Measurements from ENCODE around the gene GRPEL1. TPM values are rescaled to one million over a fixed set of nuclear protein-coding genes. Genes with fewer than 3 reads are reported as not detected.

GRPEL1 gene
- total and polyA plus RNA-seq, 2 experiments from 2014 or later = 27.4 to 112 TPM

DNA sequence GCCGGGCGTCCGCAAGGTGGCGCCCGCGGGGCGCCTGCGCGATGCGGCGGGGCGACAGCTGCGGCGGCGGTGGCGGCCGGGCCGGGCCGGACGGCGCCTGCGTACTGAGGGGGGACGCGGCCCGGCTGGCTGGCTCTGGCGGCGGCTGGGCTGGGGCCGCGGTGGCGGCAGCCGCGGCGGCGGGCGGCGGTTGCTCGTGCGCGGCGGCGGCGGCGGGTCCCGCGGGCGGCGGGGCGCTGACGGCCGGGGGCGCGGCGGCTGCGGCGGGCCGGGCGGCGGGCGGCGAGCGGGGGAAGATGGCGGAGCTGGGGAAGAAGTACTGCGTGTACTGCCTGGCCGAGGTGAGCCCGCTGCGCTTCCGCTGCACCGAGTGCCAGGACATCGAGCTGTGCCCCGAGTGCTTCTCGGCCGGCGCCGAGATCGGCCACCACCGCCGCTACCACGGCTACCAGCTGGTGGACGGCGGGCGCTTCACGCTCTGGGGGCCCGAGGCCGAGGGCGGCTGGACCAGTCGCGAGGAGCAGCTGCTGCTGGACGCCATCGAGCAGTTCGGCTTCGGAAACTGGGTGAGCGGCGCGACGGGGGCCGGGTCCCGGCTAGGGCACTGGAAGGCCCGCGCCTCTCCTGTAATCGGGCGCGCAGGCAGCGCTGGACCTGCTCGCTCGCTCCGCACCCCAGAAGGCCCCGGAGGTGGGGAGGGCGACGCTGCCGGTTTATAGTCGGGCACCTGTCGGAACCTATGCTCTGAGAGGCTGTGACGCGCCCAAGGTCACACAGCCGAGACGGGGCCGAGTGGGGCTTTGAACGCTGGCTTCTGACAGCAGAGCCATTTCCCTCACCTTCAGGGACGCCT is 24.4 kb downstream of the GRPEL1 start, which contains the start of gene TADA2B:
Gene TADA2B (plus strand): TSS at position 89 of the 853 bp plus-strand sequence. CDS start 208 bp downstream, at position 297.
- H3K27ac ChIP-seq (ENCODE audit: low read depth) = no peak within 1 kb of the TSS
- peaks cover 9% of the 10 kb centered on the region; the same call in 1 of the 2 replicates for H3K4me1 ChIP-seq (ENCODE audit: insufficient read depth)
- TF ChIP-seq STAT1 (IDR thresholded peaks at IDR 0.05; ENCODE audit: unreplicated experiment) (no peak), CTCF (conservative IDR thresholded peaks at IDR 0.05; ENCODE audit: low read depth in 2 of 2) (peak in 1 of 2 experiments; percentile 44; a peak in 2 of 4 replicates), POLR2AphosphoS5 (IDR thresholded peaks at IDR 0.05; ENCODE audit: low read depth) (no peak)
- TF ChIP-seq, protein P1, sequence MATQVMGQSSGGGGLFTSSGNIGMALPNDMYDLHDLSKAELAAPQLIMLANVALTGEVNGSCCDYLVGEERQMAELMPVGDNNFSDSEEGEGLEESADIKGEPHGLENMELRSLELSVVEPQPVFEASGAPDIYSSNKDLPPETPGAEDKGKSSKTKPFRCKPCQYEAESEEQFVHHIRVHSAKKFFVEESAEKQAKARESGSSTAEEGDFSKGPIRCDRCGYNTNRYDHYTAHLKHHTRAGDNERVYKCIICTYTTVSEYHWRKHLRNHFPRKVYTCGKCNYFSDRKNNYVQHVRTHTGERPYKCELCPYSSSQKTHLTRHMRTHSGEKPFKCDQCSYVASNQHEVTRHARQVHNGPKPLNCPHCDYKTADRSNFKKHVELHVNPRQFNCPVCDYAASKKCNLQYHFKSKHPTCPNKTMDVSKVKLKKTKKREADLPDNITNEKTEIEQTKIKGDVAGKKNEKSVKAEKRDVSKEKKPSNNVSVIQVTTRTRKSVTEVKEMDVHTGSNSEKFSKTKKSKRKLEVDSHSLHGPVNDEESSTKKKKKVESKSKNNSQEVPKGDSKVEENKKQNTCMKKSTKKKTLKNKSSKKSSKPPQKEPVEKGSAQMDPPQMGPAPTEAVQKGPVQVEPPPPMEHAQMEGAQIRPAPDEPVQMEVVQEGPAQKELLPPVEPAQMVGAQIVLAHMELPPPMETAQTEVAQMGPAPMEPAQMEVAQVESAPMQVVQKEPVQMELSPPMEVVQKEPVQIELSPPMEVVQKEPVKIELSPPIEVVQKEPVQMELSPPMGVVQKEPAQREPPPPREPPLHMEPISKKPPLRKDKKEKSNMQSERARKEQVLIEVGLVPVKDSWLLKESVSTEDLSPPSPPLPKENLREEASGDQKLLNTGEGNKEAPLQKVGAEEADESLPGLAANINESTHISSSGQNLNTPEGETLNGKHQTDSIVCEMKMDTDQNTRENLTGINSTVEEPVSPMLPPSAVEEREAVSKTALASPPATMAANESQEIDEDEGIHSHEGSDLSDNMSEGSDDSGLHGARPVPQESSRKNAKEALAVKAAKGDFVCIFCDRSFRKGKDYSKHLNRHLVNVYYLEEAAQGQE (IDR thresholded peaks at IDR 0.05; ENCODE audit: unreplicated experiment) = no peak
- TF ChIP-seq, protein P2, sequence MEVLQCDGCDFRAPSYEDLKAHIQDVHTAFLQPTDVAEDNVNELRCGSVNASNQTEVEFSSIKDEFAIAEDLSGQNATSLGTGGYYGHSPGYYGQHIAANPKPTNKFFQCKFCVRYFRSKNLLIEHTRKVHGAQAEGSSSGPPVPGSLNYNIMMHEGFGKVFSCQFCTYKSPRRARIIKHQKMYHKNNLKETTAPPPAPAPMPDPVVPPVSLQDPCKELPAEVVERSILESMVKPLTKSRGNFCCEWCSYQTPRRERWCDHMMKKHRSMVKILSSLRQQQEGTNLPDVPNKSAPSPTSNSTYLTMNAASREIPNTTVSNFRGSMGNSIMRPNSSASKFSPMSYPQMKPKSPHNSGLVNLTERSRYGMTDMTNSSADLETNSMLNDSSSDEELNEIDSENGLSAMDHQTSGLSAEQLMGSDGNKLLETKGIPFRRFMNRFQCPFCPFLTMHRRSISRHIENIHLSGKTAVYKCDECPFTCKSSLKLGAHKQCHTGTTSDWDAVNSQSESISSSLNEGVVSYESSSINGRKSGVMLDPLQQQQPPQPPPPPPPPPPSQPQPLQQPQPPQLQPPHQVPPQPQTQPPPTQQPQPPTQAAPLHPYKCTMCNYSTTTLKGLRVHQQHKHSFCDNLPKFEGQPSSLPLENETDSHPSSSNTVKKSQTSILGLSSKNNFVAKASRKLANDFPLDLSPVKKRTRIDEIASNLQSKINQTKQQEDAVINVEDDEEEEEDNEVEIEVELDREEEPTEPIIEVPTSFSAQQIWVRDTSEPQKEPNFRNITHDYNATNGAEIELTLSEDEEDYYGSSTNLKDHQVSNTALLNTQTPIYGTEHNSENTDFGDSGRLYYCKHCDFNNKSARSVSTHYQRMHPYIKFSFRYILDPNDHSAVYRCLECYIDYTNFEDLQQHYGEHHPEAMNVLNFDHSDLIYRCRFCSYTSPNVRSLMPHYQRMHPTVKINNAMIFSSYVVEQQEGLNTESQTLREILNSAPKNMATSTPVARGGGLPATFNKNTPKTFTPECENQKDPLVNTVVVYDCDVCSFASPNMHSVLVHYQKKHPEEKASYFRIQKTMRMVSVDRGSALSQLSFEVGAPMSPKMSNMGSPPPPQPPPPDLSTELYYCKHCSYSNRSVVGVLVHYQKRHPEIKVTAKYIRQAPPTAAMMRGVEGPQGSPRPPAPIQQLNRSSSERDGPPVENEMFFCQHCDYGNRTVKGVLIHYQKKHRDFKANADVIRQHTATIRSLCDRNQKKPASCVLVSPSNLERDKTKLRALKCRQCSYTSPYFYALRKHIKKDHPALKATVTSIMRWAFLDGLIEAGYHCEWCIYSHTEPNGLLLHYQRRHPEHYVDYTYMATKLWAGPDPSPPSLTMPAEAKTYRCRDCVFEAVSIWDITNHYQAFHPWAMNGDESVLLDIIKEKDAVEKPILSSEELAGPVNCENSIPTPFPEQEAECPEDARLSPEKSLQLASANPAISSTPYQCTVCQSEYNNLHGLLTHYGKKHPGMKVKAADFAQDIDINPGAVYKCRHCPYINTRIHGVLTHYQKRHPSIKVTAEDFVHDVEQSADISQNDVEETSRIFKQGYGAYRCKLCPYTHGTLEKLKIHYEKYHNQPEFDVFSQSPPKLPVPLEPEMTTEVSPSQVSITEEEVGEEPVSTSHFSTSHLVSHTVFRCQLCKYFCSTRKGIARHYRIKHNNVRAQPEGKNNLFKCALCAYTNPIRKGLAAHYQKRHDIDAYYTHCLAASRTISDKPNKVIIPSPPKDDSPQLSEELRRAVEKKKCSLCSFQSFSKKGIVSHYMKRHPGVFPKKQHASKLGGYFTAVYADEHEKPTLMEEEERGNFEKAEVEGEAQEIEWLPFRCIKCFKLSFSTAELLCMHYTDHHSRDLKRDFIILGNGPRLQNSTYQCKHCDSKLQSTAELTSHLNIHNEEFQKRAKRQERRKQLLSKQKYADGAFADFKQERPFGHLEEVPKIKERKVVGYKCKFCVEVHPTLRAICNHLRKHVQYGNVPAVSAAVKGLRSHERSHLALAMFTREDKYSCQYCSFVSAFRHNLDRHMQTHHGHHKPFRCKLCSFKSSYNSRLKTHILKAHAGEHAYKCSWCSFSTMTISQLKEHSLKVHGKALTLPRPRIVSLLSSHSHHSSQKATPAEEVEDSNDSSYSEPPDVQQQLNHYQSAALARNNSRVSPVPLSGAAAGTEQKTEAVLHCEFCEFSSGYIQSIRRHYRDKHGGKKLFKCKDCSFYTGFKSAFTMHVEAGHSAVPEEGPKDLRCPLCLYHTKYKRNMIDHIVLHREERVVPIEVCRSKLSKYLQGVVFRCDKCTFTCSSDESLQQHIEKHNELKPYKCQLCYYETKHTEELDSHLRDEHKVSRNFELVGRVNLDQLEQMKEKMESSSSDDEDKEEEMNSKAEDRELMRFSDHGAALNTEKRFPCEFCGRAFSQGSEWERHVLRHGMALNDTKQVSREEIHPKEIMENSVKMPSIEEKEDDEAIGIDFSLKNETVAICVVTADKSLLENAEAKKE (CRISPR knock-in tag; IDR thresholded peaks at IDR 0.05) = no peak
- H3F3A ChIP-seq (replicated peaks; ENCODE audit: low read depth) = 0 out of 2 replicates have a peak, but pooled peaks cover 3% of the 10 kb centered on the region
- Mint-ChIP-seq H3K36me3 (ENCODE audit: low read depth) (no peaks in the 10 kb centered on the region; the same call in 2 of the 3 replicates), H3K27me3 (ENCODE audit: insufficient read depth, low read depth, poor library complexity) (peaks cover 32% of the 10 kb centered on the region), H3K4me1 (peaks cover 48% of the 10 kb centered on the region), H3K4me3 (peak within 1 kb of the TSS; percentile 85), H3K9me3 (no peaks in the 10 kb centered on the region; the same call in 1 of the 3 replicates), H3K27ac (no peak within 1 kb of the TSS)
- peak within 1 kb of the TSS; percentile 93 for H3K4me2 ChIP-seq
- ATAC-seq (peak; percentile 4), DNase-seq (ENCODE audit: low spot score) (peak; percentile 48)
- H4K20me1 ChIP-seq (replicated peaks; ENCODE audit: insufficient read depth) = peaks cover 32% of the 10 kb centered on the region
- H2AFZ ChIP-seq = peak within 1 kb of the TSS; percentile 97
- H3K36me3 ChIP-seq (ENCODE audit: insufficient read depth) = no peaks in the 10 kb centered on the region
- no peaks in the 10 kb centered on the region for H3K9me2 ChIP-seq (ENCODE audit: insufficient read depth)
- H3K27me3 ChIP-seq (ENCODE audit: insufficient read depth) = peaks cover 32% of the 10 kb centered on the region
- H3K4me3 ChIP-seq = peak within 1 kb of the TSS; percentile 89
- H3K79me2 ChIP-seq (replicated peaks; ENCODE audit: insufficient read depth) = peaks cover 46% of the 10 kb centered on the region
